Measurements from ENCODE around the gene UCP2.

The UCP2 gene

DNA sequence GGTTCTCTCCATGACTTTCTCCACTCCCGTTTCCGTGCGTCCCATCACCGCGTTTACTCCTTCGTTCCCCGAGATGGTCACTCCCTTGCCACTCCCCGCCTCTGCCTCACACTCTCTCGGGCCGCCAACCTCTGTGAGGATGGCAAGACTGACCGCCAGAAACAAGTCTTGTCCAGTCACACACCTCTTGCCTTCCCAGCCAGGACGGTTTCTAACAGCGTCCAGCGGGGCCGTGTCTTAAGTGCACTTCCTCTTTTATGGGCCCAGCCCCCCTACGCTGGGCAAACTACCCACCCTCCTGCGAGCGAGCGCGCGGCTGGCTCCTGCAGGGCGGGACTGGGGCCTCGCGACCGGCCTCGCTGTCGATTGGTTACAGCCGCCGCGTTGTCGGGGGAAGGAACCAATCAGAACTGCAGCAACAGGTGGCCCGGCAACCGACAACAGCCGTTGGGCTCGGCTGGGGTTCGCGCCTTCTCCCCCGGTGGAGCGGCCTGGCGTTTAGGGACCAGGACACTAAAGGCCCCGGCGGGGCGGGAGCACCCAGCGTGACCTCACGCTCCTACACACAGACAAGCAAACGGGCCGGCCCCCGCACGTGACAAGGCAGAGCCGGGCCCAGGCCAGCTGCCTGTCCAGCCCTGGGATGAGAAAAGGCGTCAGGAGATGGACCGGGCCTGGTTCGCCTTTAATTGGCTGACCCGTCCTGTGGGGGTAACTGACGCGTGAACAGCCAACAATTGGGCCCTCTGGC, 522 bp upstream of the UCP2 start:
- DNase-seq (ENCODE audit: insufficient read length, low spot score), result peak; percentile 92
- TF ChIP-seq POLR2AphosphoS5 (IDR thresholded peaks at IDR 0.05; ENCODE audit: low read depth, low read length), result peak; percentile 90
- TF ChIP-seq SPI1 (IDR thresholded peaks at IDR 0.05; ENCODE audit: low read depth, low read length), result peak; percentile 99
- TF ChIP-seq PAX5 (IDR thresholded peaks at IDR 0.05; ENCODE audit: insufficient read depth, low read length, severe bottlenecking), result peak; percentile 51
- peak; percentile 37; the same call in 1 of the 2 replicates for TF ChIP-seq POU2F2 (IDR thresholded peaks at IDR 0.05; ENCODE audit: low read depth, low read length)
- TF ChIP-seq TAF1 (IDR thresholded peaks at IDR 0.05; ENCODE audit: low read depth, low read length), result peak; percentile 43; the same call in 1 of the 2 replicates
- peak; percentile 91 for TF ChIP-seq POLR2A (IDR thresholded peaks at IDR 0.05; ENCODE audit: low read depth, low read length)
- FAIRE-seq, result peak; percentile 90

DNA sequence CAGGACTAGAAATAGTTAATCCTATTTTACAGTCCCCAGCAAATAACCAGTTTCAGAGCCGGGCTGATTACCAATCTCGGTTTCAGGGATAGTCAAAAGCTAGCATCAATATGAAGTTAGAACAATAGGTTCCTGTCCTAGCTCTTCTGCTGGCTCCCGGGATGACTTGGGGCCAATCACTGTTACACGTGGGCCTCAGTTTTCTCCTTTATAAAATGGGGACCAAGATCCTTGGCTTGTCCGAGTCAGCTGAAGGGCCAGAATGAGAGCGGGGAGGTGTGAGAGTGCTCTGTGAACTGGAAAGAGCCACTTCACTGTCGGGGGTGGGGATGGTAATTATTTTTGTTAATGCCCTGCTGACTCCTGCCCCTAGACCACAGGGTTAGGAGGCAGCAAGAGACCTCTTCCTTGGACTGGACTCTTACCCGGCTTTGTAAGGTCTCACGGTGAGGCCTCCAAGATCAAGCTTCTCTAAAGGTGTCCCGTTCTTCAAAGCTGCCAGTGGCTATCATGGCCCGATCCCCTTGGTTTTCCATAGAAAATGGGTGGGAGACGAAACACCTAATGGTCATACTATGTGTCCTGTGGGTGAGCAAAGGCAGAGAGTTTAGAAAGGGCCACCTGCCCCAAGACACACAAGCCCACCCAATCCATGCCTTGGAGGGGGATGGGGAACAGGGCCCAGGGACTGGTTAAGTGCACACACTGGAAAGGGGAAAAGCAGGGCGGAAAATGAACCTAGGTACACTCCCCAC, 1.4 kb downstream of the UCP2 start:
- DNase-seq (ENCODE audit: insufficient read length, low spot score), result no peak
- TF ChIP-seq POU2F2 (IDR thresholded peaks at IDR 0.05; ENCODE audit: low read depth, low read length) (no peak), POLR2A (IDR thresholded peaks at IDR 0.05; ENCODE audit: low read depth, low read length) (no peak), TAF1 (IDR thresholded peaks at IDR 0.05; ENCODE audit: low read depth, low read length) (no peak), SPI1 (IDR thresholded peaks at IDR 0.05; ENCODE audit: low read depth, low read length) (no peak), PAX5 (IDR thresholded peaks at IDR 0.05; ENCODE audit: insufficient read depth, low read length, severe bottlenecking) (no peak), POLR2AphosphoS5 (IDR thresholded peaks at IDR 0.05; ENCODE audit: low read depth, low read length) (no peak)
- FAIRE-seq, result no peak

DNA sequence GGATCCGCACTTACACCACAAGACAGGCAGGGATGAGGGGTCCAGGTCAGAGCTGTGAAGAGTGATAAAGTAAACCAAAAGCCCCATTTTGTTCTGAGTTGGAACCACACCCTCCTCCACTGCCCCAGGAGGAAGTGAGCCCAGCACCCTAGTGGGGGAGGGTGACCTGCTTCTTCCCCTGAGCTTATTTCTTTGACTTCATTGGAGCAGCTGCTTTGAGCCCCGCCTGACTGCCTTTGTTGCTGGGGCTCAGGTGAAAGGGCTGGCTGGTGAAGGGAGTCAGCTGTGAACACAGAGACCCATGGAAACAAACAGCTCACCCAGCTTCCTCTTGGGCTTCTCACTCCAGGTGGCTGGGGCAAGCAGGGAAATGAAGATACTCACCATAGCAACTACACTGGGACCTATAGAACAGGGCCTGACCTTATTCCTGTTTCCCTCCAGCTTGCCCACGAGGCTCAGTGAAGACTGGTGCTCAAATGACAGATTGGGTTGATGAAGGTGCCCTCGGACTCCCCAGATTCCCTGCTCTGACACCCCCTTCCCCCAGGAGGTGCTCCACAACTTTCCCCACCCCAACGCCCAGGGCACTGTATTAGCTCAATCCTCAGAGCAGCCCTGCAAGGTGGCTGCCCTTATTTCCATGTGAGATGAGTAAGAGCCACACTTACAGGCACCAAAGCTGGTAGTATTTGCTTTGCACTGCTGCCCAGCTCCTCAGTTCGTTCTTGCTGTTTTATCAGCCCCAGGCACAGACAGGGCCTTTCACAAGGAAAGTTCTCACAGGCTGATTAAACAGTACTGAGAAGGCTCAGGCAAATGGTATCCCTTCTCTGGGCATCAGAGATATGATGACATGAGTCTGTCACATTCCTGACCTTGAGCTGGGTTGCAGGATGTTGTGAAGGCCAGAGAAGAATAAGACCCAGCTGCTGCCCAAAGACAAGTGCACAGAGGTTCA, 2.4 kb downstream of the UCP2 start:
- DNase-seq (ENCODE audit: insufficient read length, low spot score) (peak; percentile 82), FAIRE-seq (peak; percentile 84)
- no peak for TF ChIP-seq PAX5 (IDR thresholded peaks at IDR 0.05; ENCODE audit: insufficient read depth, low read length, severe bottlenecking)
- TF ChIP-seq POU2F2 (IDR thresholded peaks at IDR 0.05; ENCODE audit: low read depth, low read length), result peak; percentile 69
- peak; percentile 71 for TF ChIP-seq POLR2AphosphoS5 (IDR thresholded peaks at IDR 0.05; ENCODE audit: low read depth, low read length)
- no peak; the same call in 1 of the 2 replicates for TF ChIP-seq TAF1 (IDR thresholded peaks at IDR 0.05; ENCODE audit: low read depth, low read length)
- TF ChIP-seq SPI1 (IDR thresholded peaks at IDR 0.05; ENCODE audit: low read depth, low read length), result peak; percentile 94
- 0 out of 2 replicates have a peak, but pooled peaks have one; percentile 68 for TF ChIP-seq POLR2A (IDR thresholded peaks at IDR 0.05; ENCODE audit: low read depth, low read length)

DNA sequence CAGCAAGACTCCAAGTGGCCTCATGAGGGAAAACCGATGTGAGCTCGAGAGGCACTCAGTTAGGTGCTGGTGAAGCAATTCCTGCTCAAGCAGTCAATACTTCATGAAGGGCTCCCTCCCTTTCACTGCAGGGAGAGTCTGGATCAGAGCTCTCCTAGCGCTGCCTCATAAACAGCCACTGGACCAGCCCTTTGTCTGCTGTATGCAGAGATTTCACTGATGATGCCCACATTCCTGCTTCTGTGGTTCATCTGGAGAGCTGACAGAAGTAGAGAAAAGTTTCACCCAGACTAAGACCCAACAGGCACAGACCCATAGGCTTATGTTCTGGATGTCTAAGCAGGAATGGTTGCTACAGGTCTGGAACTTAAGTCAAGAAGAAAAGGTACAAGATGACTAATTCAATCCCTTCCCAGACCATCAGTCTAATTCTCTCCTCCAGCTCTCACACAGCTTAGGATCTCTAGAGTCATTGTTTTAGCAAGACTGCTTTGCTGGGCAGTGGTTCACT, 4.0 kb downstream of the UCP2 start:
- no peak for TF ChIP-seq PAX5 (IDR thresholded peaks at IDR 0.05; ENCODE audit: insufficient read depth, low read length, severe bottlenecking)
- no peak for TF ChIP-seq SPI1 (IDR thresholded peaks at IDR 0.05; ENCODE audit: low read depth, low read length)
- TF ChIP-seq POLR2AphosphoS5 (IDR thresholded peaks at IDR 0.05; ENCODE audit: low read depth, low read length), result no peak
- TF ChIP-seq POLR2A (IDR thresholded peaks at IDR 0.05; ENCODE audit: low read depth, low read length), result no peak; the same call in 1 of the 2 replicates
- no peak for TF ChIP-seq POU2F2 (IDR thresholded peaks at IDR 0.05; ENCODE audit: low read depth, low read length)
- TF ChIP-seq TAF1 (IDR thresholded peaks at IDR 0.05; ENCODE audit: low read depth, low read length), result no peak
- FAIRE-seq (no peak), DNase-seq (ENCODE audit: insufficient read length, low spot score) (no peak)

DNA sequence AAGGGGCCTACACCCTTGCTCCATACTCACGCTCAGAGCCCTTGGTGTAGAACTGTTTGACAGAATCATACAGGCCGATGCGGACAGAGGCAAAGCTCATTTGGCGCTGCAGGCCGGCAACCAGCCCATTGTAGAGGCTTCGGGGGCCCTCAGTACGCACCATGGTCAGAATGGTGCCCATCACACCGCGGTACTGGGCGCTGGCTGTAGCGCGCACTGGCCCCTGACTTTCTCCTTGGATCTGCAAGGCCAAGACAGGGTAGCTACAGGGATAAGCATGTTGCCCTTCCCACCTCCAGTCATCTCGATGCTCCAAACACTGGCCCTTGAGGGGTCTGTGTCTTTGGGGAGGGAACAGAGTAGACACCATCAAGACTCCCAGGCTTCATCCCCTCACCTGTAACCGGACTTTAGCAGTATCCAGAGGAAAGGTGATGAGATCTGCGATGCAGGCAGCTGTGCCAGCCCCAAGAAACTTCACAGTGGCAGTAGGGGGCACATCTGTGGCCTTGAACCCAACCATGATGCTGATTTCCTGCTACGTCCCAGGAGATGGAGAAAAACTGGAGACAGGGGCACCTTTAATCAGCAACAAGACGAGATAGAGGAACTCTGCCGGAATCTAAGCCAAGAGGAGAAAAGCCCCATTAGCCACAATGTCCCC, 4.7 kb downstream of the UCP2 start:
- FAIRE-seq (no peak), DNase-seq (ENCODE audit: insufficient read length, low spot score) (no peak)
- TF ChIP-seq PAX5 (IDR thresholded peaks at IDR 0.05; ENCODE audit: insufficient read depth, low read length, severe bottlenecking) (no peak), TAF1 (IDR thresholded peaks at IDR 0.05; ENCODE audit: low read depth, low read length) (no peak), SPI1 (IDR thresholded peaks at IDR 0.05; ENCODE audit: low read depth, low read length) (no peak), POU2F2 (IDR thresholded peaks at IDR 0.05; ENCODE audit: low read depth, low read length) (no peak), POLR2A (IDR thresholded peaks at IDR 0.05; ENCODE audit: low read depth, low read length) (no peak), POLR2AphosphoS5 (IDR thresholded peaks at IDR 0.05; ENCODE audit: low read depth, low read length) (no peak)

DNA sequence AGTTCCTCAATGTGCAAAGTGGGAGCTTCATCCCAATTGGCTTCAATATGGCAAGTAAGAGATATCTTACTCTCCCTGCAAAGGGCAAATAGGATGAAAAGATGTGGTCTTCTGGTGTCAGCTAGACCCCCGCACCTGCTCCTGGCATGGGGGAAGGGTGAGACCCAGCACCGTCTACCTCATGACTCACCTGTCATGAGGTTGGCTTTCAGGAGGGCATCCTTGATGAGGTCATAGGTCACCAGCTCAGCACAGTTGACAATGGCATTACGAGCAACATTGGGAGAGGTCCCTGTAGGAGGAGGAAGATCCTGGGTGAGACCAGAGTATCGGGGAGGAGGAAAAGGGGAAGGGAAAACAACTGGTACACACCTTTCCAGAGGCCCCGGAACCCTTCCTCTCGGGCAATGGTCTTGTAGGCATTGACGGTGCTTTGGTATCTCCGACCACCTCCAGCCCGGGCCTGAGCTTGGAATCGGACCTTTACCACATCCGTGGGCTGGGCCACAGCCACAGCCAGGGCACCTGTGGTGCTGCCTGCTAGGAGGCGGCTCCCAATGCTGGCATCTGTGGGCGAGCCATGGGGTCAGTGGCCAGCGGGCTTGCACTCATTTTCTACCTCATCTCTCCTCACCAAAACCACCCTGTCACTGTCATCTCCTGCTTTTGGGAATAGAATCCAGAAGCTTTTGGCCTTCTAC, 6.0 kb downstream of the UCP2 start:
- no peak for FAIRE-seq
- DNase-seq (ENCODE audit: insufficient read length, low spot score), result no peak
- TF ChIP-seq POLR2AphosphoS5 (IDR thresholded peaks at IDR 0.05; ENCODE audit: low read depth, low read length) (peak; percentile 32; the same call in 1 of the 2 replicates), POU2F2 (IDR thresholded peaks at IDR 0.05; ENCODE audit: low read depth, low read length) (no peak)

DNA sequence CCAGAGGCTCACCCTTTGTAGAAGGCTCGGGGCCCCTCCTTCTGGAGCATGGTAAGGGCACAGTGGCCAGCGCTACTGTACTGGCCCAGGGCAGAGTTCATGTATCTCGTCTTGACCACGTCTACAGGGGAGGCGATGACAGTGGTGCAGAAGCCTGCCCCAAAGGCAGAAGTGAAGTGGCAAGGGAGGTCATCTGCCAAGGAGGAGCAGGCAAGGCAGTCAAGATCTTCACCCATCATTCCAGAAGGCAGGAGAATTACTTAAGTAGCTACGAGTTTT, 7.2 kb downstream of the UCP2 start:
- no peak for FAIRE-seq
- TF ChIP-seq PAX5 (IDR thresholded peaks at IDR 0.05; ENCODE audit: insufficient read depth, low read length, severe bottlenecking) (no peak), POU2F2 (IDR thresholded peaks at IDR 0.05; ENCODE audit: low read depth, low read length) (no peak), SPI1 (IDR thresholded peaks at IDR 0.05; ENCODE audit: low read depth, low read length) (no peak), POLR2AphosphoS5 (IDR thresholded peaks at IDR 0.05; ENCODE audit: low read depth, low read length) (no peak)
- DNase-seq (ENCODE audit: insufficient read length, low spot score), result no peak

Data from GM12891 (cell line).